HG02943 (cell line): ENCODE results near the gene FAM13A.

ENCODE experiments used
- ATAC-seq: cut with Tn5 transposase; IDR thresholded peaks from one replicate; pipeline ENCODE4 v1.9.1; 2021; ENCODE audit warnings: mild to moderate bottlenecking, low read depth, moderate library complexity; ENCODE audit not compliant: unreplicated experiment

The FAM13A gene

DNA sequence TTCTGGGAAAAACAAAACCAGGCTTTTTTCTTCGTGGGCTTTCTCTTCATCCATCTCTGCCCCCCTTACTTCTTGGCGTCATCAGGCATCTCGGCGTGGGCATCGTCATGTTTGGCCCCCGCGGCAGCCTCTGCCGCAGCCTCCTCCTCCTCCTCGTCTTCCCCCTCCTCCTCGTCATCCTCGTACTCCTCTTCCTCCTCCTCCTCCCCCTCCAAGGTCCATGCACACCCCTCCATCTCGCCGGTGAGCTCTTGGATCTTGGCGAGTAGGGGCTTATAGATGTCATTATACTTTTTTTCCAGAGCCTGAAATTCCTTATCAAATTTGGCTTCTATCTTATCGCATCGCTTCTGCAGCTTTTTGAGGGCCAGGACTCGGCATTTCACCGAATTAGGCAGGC lies 359.8 kb downstream of the FAM13A start:
- ATAC-seq: no peak

GRCh38 chr4:88696630-88697029 lies 360.4 kb downstream of the FAM13A start:
- no peak for ATAC-seq

DNA sequence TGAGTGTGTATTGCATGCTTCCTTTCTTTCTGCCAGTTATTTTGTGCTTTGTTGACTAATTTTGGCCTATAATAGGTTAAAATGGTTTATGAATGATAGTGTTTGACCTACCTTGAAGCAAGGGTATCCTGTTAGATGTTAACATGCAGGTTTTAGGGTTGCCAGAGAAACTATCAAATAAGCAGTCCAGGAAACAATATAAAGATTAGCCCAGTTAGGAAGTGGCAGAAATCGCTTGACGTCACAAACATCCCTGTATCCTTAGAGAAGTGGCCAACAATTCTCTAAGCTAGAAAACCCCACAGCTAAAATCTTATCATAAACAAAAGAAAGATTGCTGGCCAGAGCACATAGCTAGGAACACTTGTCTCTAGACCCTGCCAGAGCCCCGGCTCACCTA lies 363.2 kb downstream of the FAM13A start:
- no peak for ATAC-seq

- ATAC-seq: no peak
Measured at GRCh38 chr4:88690355-88690754, 366.6 kb downstream of the FAM13A start.

DNA sequence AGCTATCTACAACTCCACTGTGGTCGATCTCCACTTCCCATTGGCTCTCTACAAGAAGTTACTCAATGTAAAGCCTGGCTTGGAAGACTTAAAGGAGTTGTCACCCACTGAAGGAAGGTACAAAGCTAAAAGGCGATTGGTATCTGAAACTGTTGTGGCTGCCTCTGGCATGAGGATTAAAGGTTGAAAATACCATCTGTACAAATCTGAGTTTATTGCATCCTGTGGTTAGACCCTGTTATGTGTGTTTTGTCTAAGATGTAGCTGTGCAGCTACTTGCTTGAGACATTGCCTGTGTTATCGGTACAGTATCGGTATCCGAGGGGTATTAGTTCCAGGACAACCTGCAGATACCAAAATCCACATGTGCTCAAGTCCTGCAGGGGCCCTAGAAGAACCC lies 375.8 kb downstream of the FAM13A start:
- no peak for ATAC-seq
